ENCODE results near the gene SLC35F5.
A peak's percentile ranks its signal among the peaks of the same experiment; 100 is the strongest.
"Not testable (repeated sequence)": the region's sequence is repeated elsewhere in the genome, so short reads cannot be mapped to it uniquely, and the experiment has no call there.

SLC35F5 gene

DNA sequence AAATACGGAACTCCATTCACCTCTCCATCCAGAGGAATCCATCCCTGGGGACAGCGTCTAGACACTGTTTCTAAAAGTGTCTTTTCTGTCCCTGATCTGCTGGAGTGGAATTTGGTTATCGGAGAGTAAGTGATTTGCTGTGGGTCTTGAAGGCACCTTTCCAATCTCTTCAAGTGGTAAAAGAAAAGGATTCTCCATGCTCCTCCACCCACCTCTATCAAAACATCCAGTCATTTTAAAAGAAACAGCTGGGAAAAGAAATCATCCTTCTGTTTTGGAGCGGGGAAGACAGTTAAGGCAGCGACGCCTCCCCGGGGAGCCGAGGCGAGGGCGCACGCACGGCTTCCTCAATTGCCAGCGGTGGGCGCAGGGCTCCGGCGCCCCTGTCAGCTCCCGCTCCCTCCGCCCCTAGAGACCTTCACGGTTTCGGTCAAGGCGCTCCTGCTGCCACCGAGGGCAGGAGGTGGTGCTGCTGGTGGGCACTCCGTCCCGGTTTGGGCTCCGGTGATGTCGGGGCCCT is 547 bp downstream of the SLC35F5 start:
- DNase-seq (ENCODE audit: low spot score): peak; percentile 38

DNA sequence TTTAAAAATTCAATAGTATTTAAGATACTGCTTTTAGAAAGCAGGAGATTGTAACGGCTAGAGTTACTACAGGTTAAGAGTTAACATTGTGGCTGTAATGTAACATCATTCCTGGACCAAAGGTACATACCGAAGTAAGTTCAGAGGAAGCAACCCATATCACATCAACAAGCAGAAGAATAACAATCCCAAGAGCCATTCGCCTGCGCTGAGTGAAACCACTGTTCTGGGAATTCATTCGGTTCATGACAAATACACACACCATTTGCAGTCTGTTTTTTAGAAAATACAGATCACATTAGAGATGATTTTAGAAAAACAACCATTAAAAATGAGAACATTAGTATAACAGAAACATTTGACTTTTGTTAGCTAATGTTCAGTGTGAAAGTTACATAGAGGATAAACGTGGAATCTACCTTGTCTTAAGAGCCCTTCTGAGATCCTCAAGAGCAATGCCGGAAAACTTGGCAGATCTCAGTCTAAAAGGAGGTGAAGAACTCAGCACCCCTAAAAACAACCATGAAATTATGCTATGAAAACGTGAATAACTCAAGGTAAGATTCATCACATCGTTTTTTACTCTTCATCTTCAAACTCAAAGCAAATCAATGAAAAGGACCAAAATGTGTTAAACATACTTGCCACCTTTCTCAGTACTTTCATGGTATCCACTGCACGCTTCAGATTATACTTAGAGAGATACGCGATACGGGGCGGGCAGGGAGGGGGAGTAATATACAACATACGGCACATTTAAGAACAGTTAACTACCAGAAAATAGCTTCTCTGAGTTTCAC is 1.2 kb downstream of the SLC35F5 start:
- DNase-seq (ENCODE audit: low spot score): no peak

DNA sequence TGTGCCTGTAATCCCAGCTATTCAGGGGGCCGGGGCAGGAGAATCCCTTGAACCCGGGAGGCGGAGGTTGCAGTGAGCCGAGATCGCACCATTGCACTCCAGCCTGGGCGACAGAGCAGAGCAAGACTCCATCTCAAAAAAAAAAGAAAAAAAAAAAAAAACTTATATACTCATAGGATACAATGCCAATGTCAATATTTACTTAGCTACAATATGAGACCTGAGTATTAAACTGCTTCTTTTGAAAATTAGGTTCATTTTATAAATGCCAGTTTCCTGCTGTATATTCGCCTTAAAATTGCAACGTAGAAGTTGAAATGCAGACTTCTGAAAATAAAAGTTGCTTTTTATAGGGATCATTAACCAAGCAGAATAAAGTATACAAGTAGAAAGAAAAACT is 2.3 kb downstream of the SLC35F5 start:
- DNase-seq (ENCODE audit: low spot score): no peak

DNA sequence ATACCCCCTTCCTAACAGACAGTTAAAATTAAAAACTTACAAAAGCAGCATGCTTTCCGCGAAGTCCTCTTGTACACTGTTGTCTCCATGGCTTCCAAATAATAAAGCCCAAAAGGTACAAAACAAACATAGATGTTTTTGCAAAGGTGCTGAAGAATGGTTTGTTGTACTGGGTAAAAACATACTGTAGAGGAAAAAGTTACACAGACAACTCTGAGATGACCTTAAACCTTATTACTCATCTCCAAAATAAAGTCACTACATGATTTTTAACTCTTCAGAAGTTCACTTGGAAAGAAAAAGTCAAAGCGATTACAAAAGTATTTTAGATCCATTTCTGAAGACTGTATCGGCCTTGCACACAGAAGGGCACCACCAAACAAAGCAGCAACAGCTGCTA is 6.1 kb downstream of the SLC35F5 start:
- no peak for DNase-seq (ENCODE audit: low spot score)

DNA sequence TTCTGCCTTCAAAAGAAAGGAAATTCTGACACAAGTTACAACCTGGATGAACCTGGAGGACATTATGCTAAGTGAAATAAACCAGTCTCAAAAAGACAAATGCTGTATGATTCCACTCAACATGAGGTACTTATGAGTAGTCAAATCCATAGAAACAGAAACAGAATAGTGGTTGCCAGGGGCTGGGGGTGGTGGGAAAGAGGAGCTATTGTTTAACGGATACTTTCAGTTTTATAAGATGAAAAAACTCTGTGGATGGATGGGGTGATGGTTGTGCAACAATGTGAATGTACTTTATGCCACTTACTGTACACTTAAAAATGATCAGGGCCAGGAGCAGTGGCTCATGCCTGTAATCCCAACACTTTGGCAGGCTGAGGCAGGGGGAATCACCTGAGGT is 15.4 kb downstream of the SLC35F5 start:
- DNase-seq (ENCODE audit: low spot score): no peak

DNA sequence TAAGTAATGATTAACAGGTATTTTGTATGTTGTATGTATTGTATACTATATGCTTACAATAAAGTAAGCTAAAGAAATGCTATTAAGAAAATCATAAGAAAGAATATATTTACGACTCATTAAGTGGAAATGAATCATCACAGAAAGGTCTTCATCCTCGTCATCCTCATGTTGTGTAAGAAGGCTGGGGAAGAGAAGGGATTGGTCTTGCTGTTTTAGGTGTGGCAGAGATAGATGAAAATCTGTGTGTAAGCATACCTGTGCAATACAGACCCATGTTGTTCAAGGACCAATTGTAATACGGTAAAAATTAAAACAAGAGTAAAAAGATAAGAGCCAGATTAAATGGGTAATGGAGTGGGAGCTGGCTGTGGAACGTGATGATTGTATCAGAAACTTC is 16.6 kb downstream of the SLC35F5 start:
- no peak for DNase-seq (ENCODE audit: low spot score)

DNA sequence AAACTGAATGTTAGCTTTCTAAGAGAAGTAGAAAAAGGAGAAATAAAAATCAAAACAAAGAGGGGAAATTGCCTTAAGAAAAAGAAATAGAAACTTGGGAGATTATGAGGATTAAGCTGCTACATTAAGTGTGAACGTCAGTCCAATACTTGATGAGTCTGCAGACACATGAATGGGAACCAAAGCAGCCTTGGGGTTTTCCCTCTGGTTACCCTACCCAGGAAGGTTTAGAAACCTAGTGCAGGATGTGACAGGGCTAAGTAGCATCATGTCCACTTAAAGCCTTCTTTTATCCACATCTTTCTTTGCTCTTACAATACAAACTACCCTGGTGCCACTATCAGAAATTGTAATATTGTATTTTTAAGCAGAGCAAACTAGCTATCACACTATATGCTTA is 22.3 kb downstream of the SLC35F5 start:
- no peak for DNase-seq (ENCODE audit: low spot score)

DNA sequence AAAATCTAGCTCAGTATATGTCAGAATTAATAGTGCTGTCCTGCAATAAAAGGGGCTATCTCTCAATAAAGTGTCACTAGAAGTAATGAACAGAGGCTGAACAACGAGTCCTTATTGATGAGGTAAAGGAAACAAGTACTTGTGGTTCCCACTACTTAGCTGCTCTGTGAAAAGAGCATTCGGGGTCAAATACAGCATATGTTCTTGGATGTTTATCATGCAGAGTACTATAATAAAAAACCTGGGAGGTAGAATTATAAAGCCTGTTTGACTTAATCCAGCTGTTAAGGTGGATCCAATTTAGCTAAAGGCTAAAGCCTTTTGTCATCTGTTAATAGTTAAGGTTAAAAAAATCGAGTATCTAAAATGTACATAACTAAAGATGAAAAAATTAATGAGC is 32.4 kb downstream of the SLC35F5 start:
- DNase-seq (ENCODE audit: low spot score): no peak

DNA sequence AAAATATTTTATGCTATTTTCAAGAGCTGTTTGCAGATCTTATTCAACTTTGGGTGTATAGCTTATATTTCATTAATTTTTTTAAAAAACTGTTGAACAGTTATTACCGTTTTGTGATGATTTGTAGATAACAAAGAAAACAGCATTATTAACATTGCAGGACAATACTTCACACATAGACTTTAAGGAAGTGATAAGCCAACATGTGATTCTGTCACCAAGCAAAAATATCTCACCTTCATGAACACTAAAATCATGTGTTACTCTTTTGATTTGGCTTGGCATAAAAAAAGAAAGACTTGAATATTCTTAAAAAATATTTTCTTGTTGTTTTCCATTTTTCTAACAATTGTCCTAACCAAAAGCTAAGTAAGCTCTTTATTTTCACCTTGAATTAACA is 33.0 kb downstream of the SLC35F5 start:
- DNase-seq (ENCODE audit: low spot score): no peak

DNA sequence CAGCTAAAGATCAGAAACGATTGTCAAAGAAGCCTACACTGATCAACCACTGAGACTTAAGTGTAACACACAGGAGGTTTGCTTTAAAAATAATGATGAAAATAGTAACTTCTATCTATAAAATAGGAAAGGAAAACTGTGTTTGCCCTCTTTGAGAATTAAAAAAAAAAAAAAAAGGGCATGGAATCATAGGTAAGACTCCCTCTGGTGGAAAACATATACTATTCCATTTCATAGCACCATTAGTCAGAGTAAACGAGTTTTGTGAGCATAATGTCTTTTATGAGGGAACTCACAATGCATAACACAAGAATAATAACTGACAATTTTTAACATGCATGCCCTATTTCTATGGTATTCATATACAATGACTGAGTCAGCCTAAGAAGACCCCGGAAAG is 36.3 kb downstream of the SLC35F5 start:
- peak; percentile 13 for DNase-seq (ENCODE audit: low spot score)

DNA sequence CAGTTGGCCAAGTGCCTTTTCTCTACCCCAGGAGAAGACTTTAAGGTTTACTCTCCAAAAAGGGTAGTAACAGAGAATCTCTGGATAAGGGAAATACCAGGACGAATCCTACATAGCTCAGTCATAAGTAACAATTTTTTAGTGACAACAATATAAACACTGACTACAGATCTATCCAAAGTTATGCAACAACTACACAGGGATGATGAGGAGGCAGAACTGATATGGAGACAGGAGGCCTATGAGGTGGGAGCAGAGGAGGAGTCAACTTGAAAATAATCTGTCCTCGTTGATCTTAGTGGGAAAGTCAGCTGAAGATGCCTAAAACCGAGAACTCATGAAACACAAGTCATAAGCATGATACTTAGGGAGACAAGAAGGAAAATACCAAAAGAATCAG is 40.2 kb downstream of the SLC35F5 start:
- no peak for DNase-seq (ENCODE audit: low spot score)

DNA sequence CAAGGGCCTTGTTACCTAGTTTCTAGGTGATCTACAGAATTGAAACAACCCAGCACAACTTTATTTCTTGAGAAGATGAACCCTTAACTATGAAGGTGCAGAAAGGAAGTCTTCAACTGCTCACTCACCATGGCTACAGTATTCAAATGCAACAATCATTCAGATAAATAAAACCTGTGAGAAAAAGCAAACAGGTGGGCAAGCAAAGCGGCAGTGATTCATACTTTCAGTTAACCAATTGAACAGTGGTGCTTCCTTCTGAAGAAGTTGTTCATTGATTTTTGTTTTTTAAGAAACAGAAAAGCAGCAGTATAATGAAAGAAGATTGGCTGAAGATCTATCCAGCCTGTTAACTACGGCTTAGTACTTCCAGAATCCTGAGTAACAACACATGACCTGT is 43.5 kb downstream of the SLC35F5 start:
- no peak for DNase-seq (ENCODE audit: low spot score)

DNA sequence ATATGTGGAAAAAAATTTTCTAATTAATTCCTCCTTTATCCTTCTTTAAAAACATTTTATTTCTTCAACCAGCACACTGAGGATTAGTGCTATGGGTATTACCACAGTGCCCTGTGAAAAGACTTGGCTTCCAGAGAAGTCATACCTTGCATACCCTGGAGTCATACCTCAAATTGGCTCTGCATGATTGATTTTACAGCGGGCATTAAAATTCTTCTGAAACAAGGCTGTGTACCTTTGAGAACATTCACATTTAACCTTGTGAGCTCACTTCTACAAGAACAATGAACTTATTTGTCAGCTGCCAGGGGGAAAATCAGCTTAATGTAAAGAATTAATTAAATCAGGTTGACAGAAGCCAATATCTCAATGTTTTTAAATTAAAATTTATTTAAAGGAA is 44.6 kb downstream of the SLC35F5 start:
- DNase-seq (ENCODE audit: low spot score): no peak

DNA sequence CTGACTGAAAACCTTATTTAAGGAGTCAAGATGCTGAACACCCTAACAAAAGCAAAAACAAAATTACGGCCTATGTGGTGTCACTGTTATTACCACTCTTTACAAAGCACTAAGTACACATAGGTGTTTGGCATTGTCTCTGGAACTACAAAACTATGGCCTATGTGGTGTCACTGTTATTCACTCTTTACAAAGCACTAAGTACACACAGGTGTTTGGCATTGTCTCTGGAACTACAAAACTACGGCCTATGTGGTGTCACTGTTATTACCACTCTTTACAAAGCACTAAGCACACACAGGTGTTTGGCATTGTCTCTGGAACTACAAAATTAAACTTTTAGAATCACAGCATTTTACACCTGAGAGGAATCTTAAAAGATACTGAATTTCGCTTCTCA is 47.4 kb downstream of the SLC35F5 start:
- DNase-seq (ENCODE audit: low spot score): no peak

DNA sequence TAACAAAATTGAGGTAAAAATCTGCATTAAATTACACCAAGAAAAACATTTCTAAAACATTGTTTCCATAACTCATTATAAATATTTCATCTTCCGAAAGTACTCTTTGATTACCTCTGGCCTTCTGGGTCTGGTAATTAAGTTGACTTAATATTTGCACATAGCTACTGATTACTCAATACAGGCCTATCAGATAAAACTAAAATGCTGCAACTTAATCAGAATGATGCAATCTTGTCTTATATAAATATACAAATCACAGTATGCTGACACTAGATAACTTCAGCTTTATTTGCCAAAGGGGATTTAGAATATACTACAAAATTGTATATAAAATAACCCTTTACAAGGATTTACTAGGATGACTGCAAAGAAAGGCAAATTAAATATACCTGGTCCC is 49.3 kb downstream of the SLC35F5 start:
- DNase-seq (ENCODE audit: low spot score): no peak

DNA sequence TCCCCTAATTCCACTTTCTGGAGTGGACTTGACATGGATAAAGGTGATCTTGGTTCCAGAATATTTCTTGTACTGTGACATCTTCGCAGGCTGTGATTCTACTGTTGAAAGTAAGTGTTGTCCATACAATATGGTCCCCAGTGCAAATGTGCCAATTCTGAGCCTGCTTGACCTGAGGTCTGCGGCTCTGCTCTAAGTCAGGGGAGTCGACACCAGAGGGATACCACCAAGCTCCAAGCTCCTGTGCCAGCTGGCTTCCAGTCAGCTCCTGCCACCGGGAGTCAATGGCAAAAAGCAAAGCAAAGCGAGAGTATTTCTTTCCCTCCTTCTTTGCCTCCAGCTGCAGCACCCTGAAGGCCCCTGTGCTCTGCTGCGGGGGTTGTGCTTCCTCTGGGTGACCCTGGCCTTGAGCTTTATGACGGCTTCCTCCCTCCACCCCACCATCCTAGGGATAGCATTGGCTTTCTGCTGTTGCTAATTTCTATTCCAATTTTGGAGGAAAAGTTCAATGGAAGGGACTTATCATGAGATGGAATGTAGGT is 50.4 kb downstream of the SLC35F5 start:
- no peak for DNase-seq (ENCODE audit: low spot score)

DNA sequence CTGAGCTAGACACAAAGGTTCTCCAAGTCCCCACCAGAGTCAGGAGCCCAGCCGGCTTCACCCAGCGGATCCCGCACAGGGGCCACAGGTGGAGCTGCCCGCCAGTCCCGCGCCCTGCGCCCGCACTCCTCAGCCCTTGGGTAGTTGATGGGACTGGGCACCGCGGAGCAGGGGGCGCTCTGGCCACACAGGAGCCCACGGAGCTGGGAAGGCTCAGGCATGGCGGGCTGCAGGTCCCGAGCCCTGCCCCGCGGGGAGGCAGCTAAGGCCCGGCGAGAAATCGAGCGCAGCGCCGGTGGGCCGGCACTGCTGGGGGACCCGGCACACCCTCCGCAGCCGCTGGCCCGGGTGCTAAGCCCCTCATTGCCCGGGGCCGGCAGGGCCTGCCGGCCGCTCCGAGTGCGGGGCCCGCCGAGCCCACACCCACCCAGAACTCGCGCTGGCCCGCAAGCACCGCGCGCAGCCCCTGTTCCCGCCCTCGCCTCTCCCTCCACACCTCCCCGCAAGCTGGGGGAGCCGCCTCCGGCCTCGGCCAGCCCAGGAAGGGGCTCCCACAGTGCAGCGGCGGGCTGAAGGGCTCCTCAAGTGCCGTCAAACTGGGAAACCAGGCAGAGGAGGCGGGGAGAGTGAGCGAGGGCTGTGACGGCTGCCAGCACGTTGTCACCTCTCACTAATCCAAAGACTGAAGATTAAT is 52.0 kb downstream of the SLC35F5 start:
- not testable (repeated sequence) for DNase-seq (ENCODE audit: low spot score)

DNA sequence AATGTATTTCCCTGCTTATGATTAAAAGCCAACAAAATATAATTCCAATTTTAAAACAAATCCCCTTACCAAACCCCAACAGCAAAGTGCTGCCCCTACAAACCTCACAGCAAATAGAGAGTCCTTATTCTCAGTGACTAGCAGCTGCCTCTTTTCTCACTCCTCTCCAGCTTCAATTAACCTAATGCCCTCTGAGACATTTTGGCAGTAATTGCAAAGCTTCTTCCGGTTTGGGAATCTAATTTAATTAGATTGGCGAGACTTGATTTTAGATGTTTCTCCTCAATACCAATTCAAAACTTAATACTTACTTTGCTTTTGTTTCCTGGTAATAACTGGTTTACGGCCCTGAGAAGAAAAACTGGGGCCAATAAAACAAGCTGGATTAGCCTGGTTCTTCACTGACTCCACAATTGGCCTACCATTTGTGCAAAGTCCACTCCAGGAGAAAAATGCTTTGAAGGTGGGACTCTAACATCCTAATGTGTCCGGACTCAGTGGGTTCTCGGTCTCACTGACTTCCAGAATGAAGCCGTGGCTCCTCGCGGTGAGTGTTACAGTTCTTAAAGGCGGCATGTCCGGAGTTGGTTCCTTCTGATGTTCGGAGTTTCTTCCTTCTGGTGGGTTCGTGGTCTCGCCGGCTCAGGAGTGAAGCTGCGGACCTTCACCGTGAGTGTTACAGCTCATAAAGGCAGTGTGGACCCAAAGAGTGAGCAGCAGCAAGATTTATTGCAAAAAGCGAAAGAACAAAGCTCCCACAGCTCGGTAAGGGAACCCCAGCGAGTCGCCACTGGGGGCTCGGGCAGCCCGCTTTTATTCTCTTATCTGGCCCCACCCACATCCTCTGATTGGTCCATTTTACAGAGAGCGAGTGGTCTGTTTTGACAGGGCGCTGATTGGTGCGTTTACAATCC is 52.8 kb downstream of the SLC35F5 start:
- no peak for DNase-seq (ENCODE audit: low spot score)

DNA sequence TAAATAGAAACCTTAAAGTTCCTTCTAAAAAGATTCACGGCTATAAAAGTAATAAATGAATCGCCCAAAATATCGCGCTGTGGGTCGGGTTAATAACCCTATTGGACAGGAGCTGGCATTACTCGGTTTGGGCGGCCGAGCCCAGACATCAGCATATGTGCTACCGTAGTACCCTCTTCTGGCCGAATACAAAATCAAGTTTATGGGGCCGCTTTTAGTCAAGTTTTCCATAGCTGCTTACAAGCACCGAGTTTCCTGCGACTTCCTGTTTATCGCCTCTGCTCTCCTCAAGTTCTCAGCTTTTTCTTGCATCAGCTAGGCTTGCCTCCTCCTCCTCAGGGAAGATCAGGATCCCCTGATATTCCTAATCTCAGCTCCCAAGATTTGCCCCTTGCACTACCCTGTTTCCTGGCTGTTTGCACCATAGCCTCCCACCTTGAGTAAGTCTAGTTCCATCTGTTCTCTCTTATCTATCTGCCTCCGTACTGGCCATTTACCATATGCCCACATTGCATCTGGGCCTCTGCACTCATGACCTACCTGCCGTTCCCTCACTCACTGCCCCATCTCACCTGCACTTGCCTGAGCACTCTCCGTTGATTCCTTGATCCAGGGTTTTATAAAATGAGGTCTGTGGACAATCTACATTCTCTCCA is 56.1 kb downstream of the SLC35F5 start:
- DNase-seq (ENCODE audit: low spot score): no peak

DNA sequence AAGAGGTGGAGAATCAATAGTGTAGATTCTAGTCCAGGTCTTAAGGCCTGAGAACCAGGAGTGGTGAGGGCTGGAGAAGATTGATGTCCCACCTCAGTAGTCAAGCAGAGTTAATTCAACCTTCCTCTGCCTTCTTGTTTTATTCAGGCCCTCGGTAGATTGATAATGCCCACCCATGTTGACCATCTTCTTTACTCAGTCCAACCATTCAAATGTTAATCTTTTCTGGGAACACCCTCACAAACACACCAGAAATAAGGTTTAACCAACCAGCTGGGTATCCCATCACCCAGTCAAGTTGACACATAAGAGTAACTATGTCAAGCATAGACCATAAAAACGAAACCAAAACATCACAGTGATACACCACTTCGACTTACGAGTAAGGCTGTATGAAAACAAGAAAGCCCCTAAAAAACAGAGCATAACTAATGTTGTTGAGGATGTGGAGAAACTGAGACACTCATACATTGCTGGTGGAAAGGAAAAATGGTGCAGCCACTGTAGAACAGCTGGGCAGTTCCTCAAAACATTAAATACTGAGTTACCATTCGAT is 57.5 kb downstream of the SLC35F5 start:
- DNase-seq (ENCODE audit: low spot score): no peak

DNA sequence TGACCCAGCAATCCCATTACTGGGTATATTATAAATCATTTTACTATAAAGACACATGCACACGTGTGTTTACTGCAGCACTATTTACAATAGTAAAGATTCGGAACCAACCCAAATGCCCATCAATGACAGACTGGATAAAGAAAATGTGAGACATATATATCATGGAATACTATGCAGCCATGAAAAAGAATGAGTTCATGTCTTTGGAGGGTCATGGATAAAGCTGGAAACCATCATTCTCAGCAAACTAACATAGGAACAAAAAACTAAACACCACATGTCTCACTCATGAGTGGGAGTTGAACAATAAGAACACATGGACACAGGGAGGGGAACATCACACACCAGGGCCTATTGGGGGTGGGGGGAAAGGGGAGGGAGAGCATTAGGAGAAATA is 58.2 kb downstream of the SLC35F5 start:
- not testable (repeated sequence) for DNase-seq (ENCODE audit: low spot score)

All from kidney capillary endothelial cell (primary cell).